SK-N-SH (cell line): ENCODE data around the gene TGM3. TPM values are rescaled to one million over a fixed set of nuclear protein-coding genes. Genes with fewer than 3 reads are reported as not detected.

ENCODE experiments used
- CTCF ChIA-PET: fragments of 300-600, 350-600 bp; formaldehyde crosslinking; extraction: SDS; loops from one replicate; lab custom pipeline; 2021; lab: Yijun Ruan, JAX
- POLR2A ChIA-PET: fragments of 350-600 bp; sonication (Branson Sonifier 250); formaldehyde crosslinking; extraction: SDS; loops from one replicate; lab custom pipeline; 2020; ENCODE audit warnings: antibody characterized with exemption, inconsistent platforms; lab: Yijun Ruan, JAX
- DNase-seq: peaks from one replicate; pipeline ENCODE4 v3.0.0; 2012
- H2AFZ ChIP-seq: fragments of 200-600 bp; sonication (generic); 2 replicates; pipeline ENCODE4 v1.8.1; 2016; ENCODE audit warnings: antibody characterized with exemption, mild to moderate bottlenecking, low read depth
- H3F3A ChIP-seq: fragments of 200-600 bp; sonication (generic); replicated peaks from 2 replicates; pipeline ENCODE3; 2016; ENCODE audit warnings: antibody characterized with exemption, mild to moderate bottlenecking; ENCODE audit not compliant: insufficient read depth
- H3K27ac ChIP-seq, 2 experiments: fragments of 200-500 bp in 1 of 2; fragments of 200-600 bp in 1 of 2; sonication (Bioruptor generic) in 1 of 2; sonication (generic), shearing (Covaris generic) in 1 of 2; 2 replicates each; pipeline versions ENCODE4 v1.5.1 to v1.6.1; 2014 to 2016; ENCODE audit warnings: low read depth in 2 of 2, inconsistent platforms in 1 of 2, low read length in 1 of 2, mild to moderate bottlenecking in 1 of 2, mixed read lengths in 1 of 2
- H3K27me3 ChIP-seq: fragments of 200-600 bp; sonication (generic), shearing (Covaris generic); 2 replicates; pipeline ENCODE4 v1.6.1; 2016; ENCODE audit warnings: mixed run types; ENCODE audit not compliant: insufficient read depth
- H3K36me3 ChIP-seq, 2 experiments: fragments of 200-500 bp in 1 of 2; fragments of 200-600 bp in 1 of 2; sonication (Bioruptor generic) in 1 of 2; sonication (generic) in 1 of 2; replicated peaks in 1 of 2; 2 replicates each; pipeline versions ENCODE3 to v1.5.1; 2014 to 2016; ENCODE audit warnings: low read length in 1 of 2, mild to moderate bottlenecking in 1 of 2; ENCODE audit not compliant: insufficient read depth in 2 of 2, control insufficient read depth in 1 of 2
- H3K4me1 ChIP-seq, 2 experiments: fragments of 200-500 bp in 1 of 2; fragments of 200-600 bp in 1 of 2; sonication (Bioruptor generic) in 1 of 2; sonication (generic), shearing (Covaris generic) in 1 of 2; 2 replicates each; pipeline versions ENCODE4 v1.5.1 to v1.6.1; 2014 to 2016; ENCODE audit warnings: low read depth in 1 of 2, low read length in 1 of 2, mixed run types in 1 of 2; ENCODE audit not compliant: insufficient read depth in 2 of 2, control insufficient read depth in 1 of 2
- H3K4me2 ChIP-seq: fragments of 200-600 bp; sonication (generic), shearing (Covaris generic); 2 replicates; pipeline ENCODE4 v1.6.1; 2017; ENCODE audit warnings: mixed run types
- H3K4me3 ChIP-seq, 2 experiments: fragments of 200-500 bp in 1 of 2; fragments of 200-600 bp in 1 of 2; sonication (Bioruptor generic) in 1 of 2; sonication (generic), shearing (Covaris generic) in 1 of 2; 2 replicates each; pipeline versions ENCODE4 v1.5.1 to v1.8.1; 2014 to 2016; ENCODE audit warnings: low read depth in 2 of 2, inconsistent platforms in 1 of 2, low read length in 1 of 2, mild to moderate bottlenecking in 1 of 2, mixed read lengths in 1 of 2, moderate library complexity in 1 of 2
- H3K79me2 ChIP-seq: fragments of 200-600 bp; sonication (generic); 2 replicates; pipeline ENCODE4 v1.8.1; 2017; ENCODE audit warnings: mild to moderate bottlenecking; ENCODE audit not compliant: insufficient read depth
- H3K9ac ChIP-seq: fragments of 200-600 bp; sonication (generic); 2 replicates; pipeline ENCODE4 v1.6.1; 2017; ENCODE audit warnings: mixed run types
- H3K9me2 ChIP-seq: fragments of 200-600 bp; sonication (generic); 2 replicates; pipeline ENCODE4 v1.6.1; 2017; ENCODE audit warnings: mixed run types
- H3K9me3 ChIP-seq: fragments of 200-600 bp; sonication (generic); 2 replicates; pipeline ENCODE4 v1.6.1; 2017; ENCODE audit warnings: mixed run types, mild to moderate bottlenecking, moderate library complexity
- H4K20me1 ChIP-seq: fragments of 200-600 bp; sonication (generic); 2 replicates; pipeline ENCODE4 v1.6.1; 2017; ENCODE audit warnings: mild to moderate bottlenecking, mixed run types; ENCODE audit not compliant: insufficient read depth
- CHD2 ChIP-seq: fragments of 150-350 bp; IDR thresholded peaks from 2 replicates; pipeline ENCODE4 v1.6.1; 2018; ENCODE audit warnings: low read length; ENCODE audit not compliant: partially characterized antibody
- ELF1 ChIP-seq: IDR thresholded peaks from 2 replicates; pipeline ENCODE4 v1.4.0; 2012
- FOXM1 ChIP-seq: IDR thresholded peaks from 2 replicates; pipeline ENCODE4 v1.4.0; 2012; ENCODE audit warnings: low read depth, mild to moderate bottlenecking
- GABPA ChIP-seq: IDR thresholded peaks from 2 replicates; pipeline ENCODE4 v1.4.0; 2012; ENCODE audit warnings: low read depth, mild to moderate bottlenecking
- MEF2A ChIP-seq: IDR thresholded peaks from 2 replicates; pipeline ENCODE4 v1.4.0; 2012; ENCODE audit warnings: low read depth, borderline replicate concordance
- PBX3 ChIP-seq: IDR thresholded peaks from 2 replicates; pipeline ENCODE4; 2012
- POLR2AphosphoS5 ChIP-seq: IDR thresholded peaks from 2 replicates; pipeline ENCODE4 v1.6.1; 2012; ENCODE audit warnings: low read depth, low read length
- REST ChIP-seq: IDR thresholded peaks from 2 replicates; pipeline ENCODE4 v1.6.1; 2012; ENCODE audit warnings: mild to moderate bottlenecking, low read depth, low read length, moderate library complexity
- RFX5 ChIP-seq: IDR thresholded peaks from 2 replicates; pipeline ENCODE4 v1.6.1; 2012; ENCODE audit warnings: mild to moderate bottlenecking, improper control_type of control experiment, low read length
- TCF12 ChIP-seq: IDR thresholded peaks from 2 replicates; pipeline ENCODE4 v1.4.0; 2012
- WGBS: methylation state at CpG from one replicate; pipeline ENCODE4 v1.1.6; 2017; ENCODE audit warnings: low lambda C conversion rate; 5-methylcytosine and 5-hydroxymethylcytosine counted together
- polyA plus RNA-seq, 3 experiments: library from polyadenylated mRNA; depleted of rRNA; stranded (reverse); fragments of >200 nt; gene quantifications; 2 replicates each; pipeline ENCODE4 v1.2.3, GENCODE V29; 2012
- TF ChIP-seq, protein P1 (sequence below): IDR thresholded peaks from 2 replicates; pipeline ENCODE4 v1.4.0; 2012; ENCODE audit warnings: low read depth, borderline replicate concordance
- TF ChIP-seq, protein P2 (sequence below): fragments of 150-350 bp; IDR thresholded peaks from 2 replicates; pipeline ENCODE4 v1.6.1; 2017; ENCODE audit warnings: antibody characterized with exemption, low read length, low read depth, borderline replicate concordance

Gene TGM3
- polyA plus RNA-seq, 1 of the 3 experiments (the other 2 are of a cell fraction), result not detected

- TF ChIP-seq PBX3, result no peak
- TF ChIP-seq, protein P1, sequence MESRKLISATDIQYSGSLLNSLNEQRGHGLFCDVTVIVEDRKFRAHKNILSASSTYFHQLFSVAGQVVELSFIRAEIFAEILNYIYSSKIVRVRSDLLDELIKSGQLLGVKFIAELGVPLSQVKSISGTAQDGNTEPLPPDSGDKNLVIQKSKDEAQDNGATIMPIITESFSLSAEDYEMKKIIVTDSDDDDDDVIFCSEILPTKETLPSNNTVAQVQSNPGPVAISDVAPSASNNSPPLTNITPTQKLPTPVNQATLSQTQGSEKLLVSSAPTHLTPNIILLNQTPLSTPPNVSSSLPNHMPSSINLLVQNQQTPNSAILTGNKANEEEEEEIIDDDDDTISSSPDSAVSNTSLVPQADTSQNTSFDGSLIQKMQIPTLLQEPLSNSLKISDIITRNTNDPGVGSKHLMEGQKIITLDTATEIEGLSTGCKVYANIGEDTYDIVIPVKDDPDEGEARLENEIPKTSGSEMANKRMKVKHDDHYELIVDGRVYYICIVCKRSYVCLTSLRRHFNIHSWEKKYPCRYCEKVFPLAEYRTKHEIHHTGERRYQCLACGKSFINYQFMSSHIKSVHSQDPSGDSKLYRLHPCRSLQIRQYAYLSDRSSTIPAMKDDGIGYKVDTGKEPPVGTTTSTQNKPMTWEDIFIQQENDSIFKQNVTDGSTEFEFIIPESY, result no peak
Observed at GRCh38 chr20:2304180-2304579, 8.4 kb downstream of the TGM3 start (continued).

- H3F3A ChIP-seq, result no peaks in the 10 kb centered on the region
- H3K36me3 ChIP-seq, result no peaks in the 10 kb centered on the region
- H3K27ac ChIP-seq, result no peak overlapping the region
- no peaks in the 10 kb centered on the region for H4K20me1 ChIP-seq
- H3K79me2 ChIP-seq, result no peaks in the 10 kb centered on the region
- no peaks in the 10 kb centered on the region for H3K9me2 ChIP-seq
- no peak overlapping the region for H3K4me2 ChIP-seq
- DNase-seq, result no peak
- H3K4me1 ChIP-seq, result no peaks in the 10 kb centered on the region
- 0% methylated on average over 2 of the region's 2 CpGs for WGBS
- no peak for TF ChIP-seq ELF1
- TF ChIP-seq TCF12, result no peak
- no peak for TF ChIP-seq RFX5
- no peak for TF ChIP-seq CHD2
- no peak for TF ChIP-seq FOXM1
- TF ChIP-seq MEF2A, result no peak
- TF ChIP-seq, protein P1, result no peak
- no peak for TF ChIP-seq GABPA
- TF ChIP-seq POLR2AphosphoS5, result no peak
- TF ChIP-seq, protein P2, sequence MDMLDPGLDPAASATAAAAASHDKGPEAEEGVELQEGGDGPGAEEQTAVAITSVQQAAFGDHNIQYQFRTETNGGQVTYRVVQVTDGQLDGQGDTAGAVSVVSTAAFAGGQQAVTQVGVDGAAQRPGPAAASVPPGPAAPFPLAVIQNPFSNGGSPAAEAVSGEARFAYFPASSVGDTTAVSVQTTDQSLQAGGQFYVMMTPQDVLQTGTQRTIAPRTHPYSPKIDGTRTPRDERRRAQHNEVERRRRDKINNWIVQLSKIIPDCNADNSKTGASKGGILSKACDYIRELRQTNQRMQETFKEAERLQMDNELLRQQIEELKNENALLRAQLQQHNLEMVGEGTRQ, result no peak
- no peak for TF ChIP-seq REST
- TF ChIP-seq, all 33 proteins: peak for 0
- POLR2A ChIA-PET, result no interaction called here
- no peak overlapping the region for H3K4me3 ChIP-seq
- CTCF ChIA-PET, result no interaction called here
- peaks cover 6% of the 10 kb centered on the region; the same call in 1 of the 2 replicates for H3K27me3 ChIP-seq
- no peak overlapping the region for H3K9ac ChIP-seq
- no peak overlapping the region for H2AFZ ChIP-seq
- no peaks in the 10 kb centered on the region for H3K9me3 ChIP-seq
Observed at GRCh38 chr20:2305029-2305428, 9.2 kb downstream of the TGM3 start.
